Posterior vena cava (tissue), 2 donors: ENCODE measurements around the gene HSF2BP. TPM values are rescaled to one million over a fixed set of nuclear protein-coding genes. Genes with fewer than 3 reads are reported as not detected.
"Not testable (repeated sequence)": the region's sequence is repeated elsewhere in the genome, so short reads cannot be mapped to it uniquely, and the experiment has no call there.

Source experiments
- DNase-seq: peaks from one replicate; pipeline ENCODE4 v3.0.0-alpha.2; 2020; ENCODE audit warnings: low spot score
- intact Hi-C, 2 donors: fragments of 100-400 bp; cut with DNase I; formaldehyde crosslinking; loops; one replicate each; pipeline versions ENCODE4 v1.14.1 to v1.14.2; 2022 to 2023
- total RNA-seq, 2 donors: library from RNA; stranded (reverse); fragmentation: NEBNext Ultra II Directional; extraction: Animal tissue kit (Norgen Biotek cat#: 25700); gene quantifications; one replicate each; pipeline ENCODE4 v1.2.1, GENCODE V29; 2021
- donor health status: DM: yes; HTN: yes; CAD: no.
- donor health status: DM: yes; HTN: yes; CAD: no.

The HSF2BP gene
- total RNA-seq, 2 donors from 2014 or later = 0.46 to 0.48 TPM

- DNase-seq = no peak
- intact Hi-C loops = no loop called here
Measured at GRCh38 chr21:43603641-43604504, 55.4 kb downstream of the HSF2BP start.

DNA sequence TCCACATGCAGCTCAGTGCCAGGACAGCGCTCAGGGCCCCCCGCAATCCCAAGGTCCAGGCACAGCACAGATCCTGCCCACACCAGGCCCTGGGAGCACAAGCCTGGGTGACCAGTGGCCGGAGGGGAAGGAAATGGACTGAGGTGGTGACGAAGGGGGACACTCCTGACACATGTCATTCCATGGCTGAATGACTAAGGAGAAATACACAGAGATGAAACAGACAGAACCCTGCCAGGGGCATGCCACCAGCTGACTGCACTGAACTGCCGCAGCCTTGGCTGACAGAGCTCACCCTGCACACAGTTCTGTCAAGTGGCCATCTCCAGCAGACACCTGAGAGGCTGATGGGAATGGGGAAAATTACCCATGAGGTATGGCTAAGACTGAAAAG lies 56.1 kb downstream of the HSF2BP start:
- no peak for DNase-seq
- intact Hi-C loops = no loop called here

DNA sequence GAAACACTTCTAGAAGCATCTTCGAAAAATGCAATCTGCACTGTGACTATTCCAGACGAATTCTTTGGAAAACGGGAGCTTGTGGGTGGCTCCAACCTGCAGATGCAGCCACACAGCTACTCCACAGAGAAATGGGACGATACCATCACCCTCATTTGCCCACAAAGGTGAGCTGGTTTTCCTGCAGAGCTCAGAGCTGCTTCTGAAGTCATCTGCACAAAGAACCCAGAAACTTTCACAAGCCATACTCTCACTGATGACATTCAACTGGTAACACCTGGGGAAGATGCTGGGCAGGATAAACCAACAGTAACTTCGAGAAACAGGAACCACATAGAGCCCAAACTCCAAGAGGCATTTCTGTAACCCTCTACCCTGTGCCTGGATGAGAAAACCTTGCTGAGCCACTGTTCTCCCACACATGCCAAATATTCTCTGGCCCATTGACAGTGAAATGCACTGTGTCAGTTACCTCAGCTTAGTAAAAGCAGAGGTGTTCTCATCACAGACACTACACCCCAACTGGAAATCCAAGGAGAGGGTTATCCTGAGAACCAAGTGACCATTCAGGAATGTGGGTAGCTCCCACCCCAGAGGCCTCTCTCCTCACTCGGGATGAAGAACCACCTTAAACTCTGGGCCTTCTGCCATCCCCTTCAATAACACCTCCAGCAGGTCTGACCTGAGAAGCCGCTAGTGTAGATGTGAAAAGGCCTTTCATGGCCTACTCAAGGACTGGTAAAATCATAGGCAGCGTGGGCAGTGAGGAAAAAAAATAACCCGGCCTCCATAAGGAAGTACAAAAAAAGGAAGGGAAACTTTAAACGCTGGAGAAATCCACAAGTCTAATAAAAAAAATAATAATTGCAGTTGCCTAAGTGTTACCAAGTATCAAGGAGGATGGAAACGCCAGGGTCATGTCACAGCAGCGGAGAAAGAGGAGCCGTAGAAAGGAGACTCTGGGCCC lies 56.7 kb downstream of the HSF2BP start:
- intact Hi-C loops = no loop called here
- DNase-seq = no peak

DNA sequence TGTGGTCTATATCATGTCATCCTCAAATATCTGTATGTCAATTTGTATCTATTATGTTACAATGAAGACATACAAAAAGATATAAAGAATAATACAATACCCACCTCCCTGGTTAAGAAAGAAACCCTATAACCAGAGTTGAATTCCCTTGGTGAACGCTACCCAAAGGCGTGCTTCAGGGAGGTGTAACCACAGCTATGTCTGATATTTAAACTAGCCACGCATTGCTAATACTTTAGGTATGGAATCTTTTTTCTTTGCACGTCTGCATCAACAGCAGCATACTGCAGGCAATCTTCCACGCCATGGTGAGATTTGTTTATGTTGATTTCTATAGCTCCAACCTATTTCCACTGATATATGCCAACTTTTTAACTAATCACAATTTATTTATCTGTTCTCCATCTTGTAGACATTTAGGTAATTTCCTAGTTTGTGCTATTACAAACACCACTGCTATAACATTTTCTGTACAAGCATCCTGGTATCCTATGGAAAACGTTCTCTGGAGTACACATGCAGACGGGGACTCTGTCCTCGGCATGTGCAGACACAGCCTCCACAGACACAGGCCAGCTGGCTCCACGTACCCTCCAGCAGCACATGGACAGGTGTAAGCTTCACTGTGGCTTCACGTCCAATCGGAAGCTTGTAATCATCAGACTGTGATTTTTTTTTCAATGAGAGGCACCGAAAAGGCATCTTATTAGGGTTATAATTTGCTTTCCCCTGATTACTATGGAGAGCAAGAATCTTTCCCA lies 58.5 kb downstream of the HSF2BP start:
- DNase-seq = no peak
- intact Hi-C loops = no loop called here

GRCh38 chr21:43599728-43600127 lies 59.6 kb downstream of the HSF2BP start:
- DNase-seq = no peak
- intact Hi-C loops = no loop called here

DNA sequence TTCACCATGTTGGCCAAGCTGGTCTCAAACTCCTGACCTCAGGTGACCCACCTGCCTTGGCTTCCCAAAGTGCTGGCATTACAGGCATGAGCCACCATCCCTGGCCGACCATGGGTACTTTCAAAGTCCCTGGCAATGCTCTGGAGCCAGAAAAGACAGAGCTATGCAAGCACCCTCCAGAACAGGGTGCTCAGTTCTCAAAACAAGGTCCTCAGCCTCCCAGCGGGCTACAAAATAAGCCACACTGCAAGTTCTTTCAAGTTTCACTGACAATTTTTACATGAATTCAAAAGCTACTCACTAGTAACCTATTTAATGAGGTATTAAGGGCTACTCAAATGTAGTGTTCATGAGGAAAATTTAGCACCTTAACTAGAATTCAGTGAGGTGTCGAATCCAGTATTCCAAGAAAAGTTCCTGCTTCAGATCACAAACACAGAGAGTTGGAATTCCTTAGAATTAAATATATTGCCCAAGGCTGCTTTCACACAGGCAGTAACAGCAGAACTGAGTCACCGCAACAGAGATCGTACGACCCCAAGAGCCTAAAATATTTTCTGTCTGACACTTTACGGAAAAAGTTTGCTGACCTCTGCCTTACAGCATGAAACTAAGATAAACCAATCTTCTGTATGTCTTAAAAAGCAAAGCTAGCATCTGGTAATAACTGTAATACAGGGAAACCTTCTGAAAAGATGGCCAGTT lies 60.7 kb downstream of the HSF2BP start:
- intact Hi-C loops = no loop called here
- DNase-seq = no peak

GRCh38 chr21:43597540-43598250 lies 61.6 kb downstream of the HSF2BP start:
- DNase-seq = no peak
- intact Hi-C loops = loop anchor here in 1 of 2 donors (2.0 kb wide), 1 partner anchor 31 kb away; no protein-coding TSS in a partner anchor

DNA sequence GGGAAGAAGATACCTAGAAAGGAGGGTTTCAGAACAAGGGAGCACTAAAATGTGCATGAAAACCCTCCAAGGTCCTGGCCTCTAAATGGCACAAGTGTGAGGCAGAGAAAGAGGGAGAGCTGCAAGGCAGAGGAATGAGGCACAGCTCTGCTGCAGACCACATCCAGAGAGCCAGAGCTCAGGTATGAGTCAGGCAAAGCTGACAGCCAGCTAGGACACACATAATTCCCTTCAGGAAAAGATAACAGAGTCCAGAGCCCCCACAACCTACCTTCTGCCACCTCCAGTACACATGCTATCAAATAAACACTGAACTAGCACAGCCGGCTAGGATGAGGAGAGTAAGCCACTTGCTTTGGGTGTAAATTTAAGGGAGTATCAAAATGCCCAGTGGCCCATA lies 62.2 kb downstream of the HSF2BP start:
- intact Hi-C loops = loop anchor here in 1 of 2 donors (2.0 kb wide), 1 partner anchor 32 kb away; no protein-coding TSS in a partner anchor
- DNase-seq = no peak

DNA sequence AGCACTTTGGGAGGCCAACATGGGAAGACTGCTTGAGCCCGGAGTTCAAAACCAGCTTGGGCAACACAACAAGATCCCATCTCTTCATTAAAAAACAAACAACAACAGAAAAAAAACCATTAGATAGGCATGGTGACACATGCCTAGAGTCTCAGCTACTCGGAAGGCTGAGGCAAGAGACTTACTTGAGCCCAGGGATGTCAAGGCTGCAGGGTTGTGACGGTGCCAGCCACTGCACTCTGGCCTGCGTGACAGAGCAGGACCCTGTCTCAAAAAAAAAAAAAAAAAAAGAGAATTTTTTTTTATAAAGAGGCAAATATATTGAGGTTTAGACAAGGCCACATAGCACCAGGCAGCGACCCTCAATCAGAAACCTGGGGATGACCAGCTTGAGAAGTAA lies 62.7 kb downstream of the HSF2BP start:
- intact Hi-C loops = loop anchor here in 1 of 2 donors (2.0 kb wide), 1 partner anchor 32 kb away; no protein-coding TSS in a partner anchor

DNA sequence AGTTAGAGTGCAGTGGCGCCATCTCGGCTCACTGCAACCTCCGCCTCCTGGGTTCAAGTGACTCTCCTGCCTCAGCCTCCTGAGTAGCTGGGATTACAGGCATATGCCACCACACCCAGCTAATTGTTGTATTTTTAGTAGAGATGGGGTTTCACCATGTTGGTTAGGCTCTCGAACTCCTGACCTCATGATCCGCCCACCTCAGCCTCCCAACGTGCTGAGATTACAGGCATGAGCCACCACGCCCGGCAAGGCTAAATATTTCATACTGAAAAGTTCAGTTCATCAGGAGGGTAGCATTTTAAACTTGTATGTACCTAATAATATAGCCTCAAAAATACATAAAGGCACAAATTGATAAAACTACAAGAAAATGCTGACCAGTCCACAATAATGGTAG lies 63.5 kb downstream of the HSF2BP start:
- DNase-seq = not testable (repeated sequence)
- intact Hi-C loops = loop anchor here in 1 of 2 donors (2.0 kb wide), 1 partner anchor 33 kb away; no protein-coding TSS in a partner anchor

More for the DNA sequence above, 62.7 kb downstream of the HSF2BP start:
- no peak for DNase-seq

DNA sequence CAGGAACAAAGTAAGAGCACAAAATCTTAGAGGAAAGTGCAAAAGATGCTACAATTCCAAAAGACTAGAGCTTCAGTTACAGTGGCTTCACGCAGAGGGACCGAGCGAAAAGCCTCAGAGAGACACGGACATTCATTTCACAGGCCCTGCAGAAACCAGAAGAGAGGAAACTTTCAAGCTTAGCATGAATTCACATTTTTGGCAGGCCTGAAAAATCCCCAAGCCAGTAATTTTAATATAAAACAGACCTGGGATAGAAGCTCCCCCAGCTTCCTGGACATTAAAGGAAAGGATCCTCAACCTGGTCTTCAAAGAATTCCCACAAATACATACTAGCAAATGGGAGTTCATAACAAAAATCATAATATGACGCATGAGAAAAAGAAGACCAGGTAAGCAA lies 66.2 kb downstream of the HSF2BP start:
- no peak for DNase-seq
- intact Hi-C loops = no loop called here

- intact Hi-C loops = no loop called here
- no peak for DNase-seq
Measured at GRCh38 chr21:43591571-43591970, 67.7 kb downstream of the HSF2BP start.

DNA sequence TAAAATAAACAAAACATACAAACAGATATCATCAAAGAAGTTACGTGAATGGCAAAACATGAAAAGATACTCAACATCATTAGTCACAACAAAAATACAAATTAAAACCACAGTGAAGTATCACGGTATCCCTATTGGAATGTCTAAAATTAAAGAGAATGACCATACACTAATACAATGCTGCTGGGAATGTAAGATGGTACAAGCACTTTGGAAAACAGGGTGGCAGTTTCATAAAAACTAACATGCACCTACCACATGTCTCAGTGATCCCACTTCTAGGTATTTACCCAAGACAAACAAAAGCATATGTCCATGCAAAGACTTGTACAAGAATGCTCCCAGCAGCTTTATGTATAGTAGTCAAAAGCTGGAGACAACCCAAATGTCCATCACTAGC lies 69.1 kb downstream of the HSF2BP start:
- intact Hi-C loops = no loop called here
- no peak for DNase-seq

DNA sequence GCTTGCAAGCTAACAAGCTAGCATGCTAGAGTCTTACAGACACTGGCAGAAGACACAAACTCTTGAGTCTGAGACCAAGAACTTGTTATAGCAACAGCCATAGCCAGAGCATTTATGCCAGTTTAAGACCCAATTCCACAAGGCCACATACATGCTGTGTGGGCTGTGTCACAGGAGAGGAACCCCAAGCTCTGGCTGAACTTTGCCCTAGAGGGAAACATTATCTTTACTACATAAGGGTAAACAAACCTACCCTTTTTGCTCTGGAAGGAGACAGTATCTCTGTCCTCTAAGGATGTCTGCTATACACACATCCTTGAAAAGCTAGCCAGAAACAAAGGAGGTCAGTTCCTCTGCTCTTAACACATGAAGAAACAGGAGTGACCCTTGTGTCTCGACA lies 70.3 kb downstream of the HSF2BP start:
- intact Hi-C loops = no loop called here
- DNase-seq = no peak

GRCh38 chr21:43585924-43586413 lies 73.3 kb downstream of the HSF2BP start:
- intact Hi-C loops = no loop called here
- DNase-seq = no peak

DNA sequence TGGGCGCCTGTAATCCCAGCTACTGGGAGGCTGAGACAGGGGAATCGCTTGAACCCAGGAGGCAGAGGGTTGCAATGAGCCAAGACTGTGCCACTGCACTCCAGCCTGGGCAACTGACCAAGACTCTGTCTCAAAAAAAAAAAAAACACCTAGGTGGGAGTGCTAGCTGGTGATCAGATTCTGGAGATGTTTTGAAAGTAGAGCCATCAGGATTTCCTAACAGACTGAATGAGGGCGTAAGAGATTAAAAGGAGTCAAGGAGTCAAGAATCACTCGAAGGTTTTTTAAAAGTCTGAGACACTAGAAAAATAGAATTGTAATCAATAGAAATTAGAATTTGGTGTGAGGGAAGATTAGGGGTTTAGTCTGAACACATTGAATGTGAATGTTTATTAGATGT lies 73.8 kb downstream of the HSF2BP start:
- intact Hi-C loops = no loop called here
- no peak for DNase-seq

- no peak for DNase-seq
- intact Hi-C loops = no loop called here
Measured at GRCh38 chr21:43581453-43581852, 77.8 kb downstream of the HSF2BP start.
